WTC11 (cell line): ENCODE results near the gene FERMT3. TPM values are rescaled to one million over a fixed set of nuclear protein-coding genes. Genes with fewer than 3 reads are reported as not detected.
A peak's percentile ranks its signal among the peaks of the same experiment; 100 is the strongest.

Source experiments
- ATAC-seq: fragments of 200-7000 bp; cut with Tn5 transposase; 2 replicates; pipeline ENCODE4 v1.10.0; 2021; ENCODE audit warnings: mild to moderate bottlenecking, moderate library complexity
- CTCF ChIA-PET: fragments of 300-600 bp; sonication (Branson Sonifier 250); formaldehyde crosslinking; loops from one replicate; lab custom pipeline; 2021; ENCODE audit warnings: antibody characterized with exemption; lab: Charles Lee
- POLR2A ChIA-PET: fragments of 350-600 bp; sonication (Branson Sonifier 250); formaldehyde crosslinking; loops from one replicate; lab custom pipeline; 2021; ENCODE audit warnings: antibody characterized with exemption; lab: Charles Lee
- DNase-seq: peaks from one replicate; pipeline ENCODE4 v3.0.0; 2021; ENCODE audit warnings: low spot score
- H3K27ac Mint-ChIP-seq: 2 replicates; pipeline ENCODE4 v1.8.0; 2021; ENCODE audit warnings: mixed read lengths
- H3K27me3 Mint-ChIP-seq: 2 replicates; pipeline ENCODE4 v1.8.0; 2021; ENCODE audit warnings: low read depth, mild to moderate bottlenecking, moderate library complexity, mixed read lengths
- H3K36me3 Mint-ChIP-seq: 2 replicates; pipeline ENCODE4 v1.8.0; 2021; ENCODE audit warnings: mixed read lengths
- H3K4me1 Mint-ChIP-seq: 2 replicates; pipeline ENCODE4 v1.8.0; 2022; ENCODE audit warnings: mixed read lengths
- H3K4me3 Mint-ChIP-seq: 2 replicates; pipeline ENCODE4 v1.8.0; 2021; ENCODE audit warnings: mild to moderate bottlenecking, moderate library complexity, mixed read lengths
- H3K9me3 Mint-ChIP-seq: 2 replicates; pipeline ENCODE4 v1.8.0; 2021; ENCODE audit warnings: mixed read lengths
- ATF3 ChIP-seq: sonication (generic); formaldehyde crosslinking; conservative IDR thresholded peaks from 2 replicates; pipeline ENCODE4 v1.8.1; 2022; ENCODE audit warnings: mild to moderate bottlenecking, missing genetic modification reagents
- ETV6 ChIP-seq: sonication (generic); formaldehyde crosslinking; IDR thresholded peaks from 2 replicates; pipeline ENCODE4 v1.8.1; 2022; ENCODE audit warnings: mild to moderate bottlenecking, missing genetic modification reagents
- FOXP1 ChIP-seq: sonication (generic); formaldehyde crosslinking; IDR thresholded peaks from 2 replicates; pipeline ENCODE4 v1.8.0; 2022; ENCODE audit warnings: missing genetic modification reagents, mild to moderate bottlenecking, moderate library complexity, borderline replicate concordance
- GABPB1 ChIP-seq: sonication (generic); formaldehyde crosslinking; IDR thresholded peaks from 2 replicates; pipeline ENCODE4 v1.8.1; 2023; ENCODE audit warnings: mild to moderate bottlenecking, missing genetic modification reagents
- GTF2I ChIP-seq: fragments of 250-450 bp; sonication (Bioruptor Pico); conservative IDR thresholded peaks from 2 replicates; pipeline ENCODE4 v1.4.0; 2021; ENCODE audit warnings: mild to moderate bottlenecking
- HMGXB4 ChIP-seq: sonication (generic); formaldehyde crosslinking; IDR thresholded peaks from 2 replicates; pipeline ENCODE4 v1.8.1; 2023; ENCODE audit warnings: mild to moderate bottlenecking, moderate library complexity, missing genetic modification reagents
- IRF2 ChIP-seq: sonication (generic); formaldehyde crosslinking; IDR thresholded peaks from 2 replicates; pipeline ENCODE4 v1.8.0; 2022; ENCODE audit warnings: low read depth, missing genetic modification reagents, borderline replicate concordance
- KAT7 ChIP-seq: sonication (generic); formaldehyde crosslinking; IDR thresholded peaks from 2 replicates; pipeline ENCODE4 v1.8.1; 2023; ENCODE audit warnings: missing genetic modification reagents, mild to moderate bottlenecking, borderline replicate concordance
- NR2C2 ChIP-seq: sonication (generic); formaldehyde crosslinking; IDR thresholded peaks from 2 replicates; pipeline ENCODE4 v1.8.0; 2022; ENCODE audit warnings: mild to moderate bottlenecking, missing genetic modification reagents
- SOX15 ChIP-seq: fragments of 250-450 bp; sonication (Bioruptor Pico); IDR thresholded peaks from 2 replicates; pipeline ENCODE4 v1.9.0; 2021; ENCODE audit warnings: mild to moderate bottlenecking
- SP1 ChIP-seq: sonication (generic); formaldehyde crosslinking; conservative IDR thresholded peaks from 2 replicates; pipeline ENCODE4 v1.8.1; 2022; ENCODE audit warnings: missing genetic modification reagents
- TCF7 ChIP-seq: sonication (generic); formaldehyde crosslinking; IDR thresholded peaks from 2 replicates; pipeline ENCODE4 v1.8.0; 2022; ENCODE audit warnings: mild to moderate bottlenecking, low read depth, missing genetic modification reagents, moderate library complexity
- USF1 ChIP-seq: sonication (generic); formaldehyde crosslinking; IDR thresholded peaks from 2 replicates; pipeline ENCODE4 v1.8.0; 2022; ENCODE audit warnings: mild to moderate bottlenecking, missing genetic modification reagents
- ZNF423 ChIP-seq: fragments of 250-450 bp; sonication (Bioruptor Pico); IDR thresholded peaks from 2 replicates; pipeline ENCODE4 v2.1.2; 2022; ENCODE audit warnings: mild to moderate bottlenecking, moderate library complexity
- ZSCAN18 ChIP-seq: fragments of 250-450 bp; sonication (Bioruptor Pico); IDR thresholded peaks from 2 replicates; pipeline ENCODE4 v2.1.2; 2022; ENCODE audit warnings: mild to moderate bottlenecking, moderate library complexity
- total RNA-seq: library from RNA; stranded (reverse); gene quantifications from 3 replicates; pipeline ENCODE4 v1.2.3, GENCODE V29; 2021
- TF ChIP-seq, protein P1 (sequence below): sonication (generic); formaldehyde crosslinking; IDR thresholded peaks from 2 replicates; pipeline ENCODE4 v1.8.1; 2022; ENCODE audit warnings: low read depth, missing genetic modification reagents, borderline replicate concordance
- TF ChIP-seq, protein P2 (sequence below): sonication (generic); formaldehyde crosslinking; IDR thresholded peaks from 2 replicates; pipeline ENCODE4 v1.8.0; 2023; ENCODE audit warnings: missing genetic modification reagents
- TF ChIP-seq, protein P3 (sequence below): sonication (generic); formaldehyde crosslinking; IDR thresholded peaks from 2 replicates; pipeline ENCODE4 v1.8.0; 2023; ENCODE audit warnings: mild to moderate bottlenecking, missing genetic modification reagents
- TF ChIP-seq, protein P4 (sequence below): sonication (generic); formaldehyde crosslinking; IDR thresholded peaks from 2 replicates; pipeline ENCODE4 v1.8.0; 2022; ENCODE audit warnings: mild to moderate bottlenecking, missing genetic modification reagents

The FERMT3 gene
- total RNA-seq, 1 experiment from 2014 or later: 3.8 TPM

DNA sequence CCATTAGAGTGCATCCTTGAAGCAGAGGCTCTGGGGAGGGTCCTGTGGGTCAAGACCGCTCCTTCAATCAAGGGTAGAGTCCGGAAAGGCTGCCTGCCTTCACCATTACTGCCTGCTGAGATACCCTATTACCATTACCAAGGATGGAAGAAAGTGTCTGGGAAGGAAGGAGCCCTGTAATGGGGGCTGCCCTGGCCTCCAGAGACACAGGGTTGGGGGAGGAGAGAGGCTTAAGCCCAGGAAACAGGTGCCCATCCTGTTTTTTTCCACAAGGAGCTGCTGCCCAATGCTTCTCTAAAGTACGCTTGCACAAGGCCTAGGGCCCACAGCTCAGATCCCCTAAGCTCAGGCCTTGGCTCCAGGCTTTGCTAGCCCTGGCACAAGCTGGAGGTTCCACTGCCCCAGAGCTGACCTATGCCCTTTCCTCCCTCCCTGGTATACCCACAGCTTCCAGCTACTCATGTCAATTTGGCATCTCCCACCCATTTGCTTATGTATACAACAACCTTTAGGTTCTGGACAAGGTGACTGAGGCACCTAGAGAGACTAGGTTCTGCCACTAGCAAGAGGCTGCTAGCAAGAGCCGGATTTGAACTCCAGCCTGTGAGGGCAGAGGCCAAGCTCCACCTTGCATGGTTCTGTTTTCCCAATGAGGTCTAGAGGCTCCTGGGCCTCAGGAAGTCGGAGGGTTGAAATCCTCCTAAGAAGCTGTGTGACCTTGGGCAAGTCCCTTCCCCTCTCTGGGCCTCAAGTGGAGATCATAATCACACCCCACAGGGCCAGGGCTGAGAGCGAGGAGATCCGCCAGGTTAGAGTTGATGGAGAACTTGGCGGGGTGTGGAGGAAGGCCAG lies 43.3 kb downstream of the FERMT3 start:
- ChIA-PET POLR2A (interaction anchor here (0.9 to 3.7 kb wide), 7 partner anchors 9 to 97 kb away, joined by 3 to 25 read pairs (median 4); partner anchors contain the start of genes FKBP2, NUDT22, PRDX5 and STIP1), CTCF (interaction anchor here (0.6 to 5.3 kb wide), 23 partner anchors 7 to 599 kb away, joined by 3 to 75 read pairs (median 13); partner anchors contain the start of genes CATSPERZ, CCDC88B, DNAJC4 and ESRRA)
- H3K4me3 Mint-ChIP-seq: peak overlapping the region; percentile 88
- DNase-seq: no peak
- no peaks in the 10 kb centered on the region for H3K9me3 Mint-ChIP-seq
- peak; percentile 43; the same call in 1 of the 2 replicates for TF ChIP-seq SP1 (CRISPR knock-in tag)
- TF ChIP-seq ZNF423 (CRISPR knock-in tag): no peak
- TF ChIP-seq USF1 (CRISPR knock-in tag): no peak
- no peak for TF ChIP-seq GABPB1
- TF ChIP-seq GTF2I (CRISPR knock-in tag): 0 out of 2 replicates have a peak, but pooled peaks have one; percentile 20
- TF ChIP-seq NR2C2 (CRISPR knock-in tag): no peak
- no peaks in the 10 kb centered on the region for H3K36me3 Mint-ChIP-seq
- peak; percentile 9 for ATAC-seq
- no peaks in the 10 kb centered on the region for H3K27me3 Mint-ChIP-seq
- peaks cover 42% of the 10 kb centered on the region for H3K4me1 Mint-ChIP-seq
- peak overlapping the region; percentile 97 for H3K27ac Mint-ChIP-seq

GRCh38 chr11:64250415-64251015 lies 44.0 kb downstream of the FERMT3 start:
- no peak for ATAC-seq
- Mint-ChIP-seq H3K27me3 (no peaks in the 10 kb centered on the region), H3K36me3 (no peaks in the 10 kb centered on the region), H3K9me3 (no peaks in the 10 kb centered on the region), H3K27ac (peak overlapping the region; percentile 97), H3K4me1 (peaks cover 42% of the 10 kb centered on the region), H3K4me3 (peak overlapping the region; percentile 88)
- POLR2A ChIA-PET: interaction anchor here (0.9 to 3.7 kb wide), 7 partner anchors 9 to 98 kb away, joined by 3 to 25 read pairs (median 4); partner anchors contain the start of genes FKBP2, NUDT22, PRDX5 and STIP1
- CTCF ChIA-PET: interaction anchor here (0.5 to 5.3 kb wide), 30 partner anchors 8 to 599 kb away, joined by 3 to 75 read pairs (median 9); partner anchors contain the start of genes CATSPERZ, CCDC88B, DNAJC4 and ESRRA
- no peak for DNase-seq
- TF ChIP-seq ETV6 (CRISPR knock-in tag) (no peak), HMGXB4 (CRISPR knock-in tag) (0 out of 2 replicates have a peak, but pooled peaks have one; percentile 5), FOXP1 (0 out of 2 replicates have a peak, but pooled peaks have one; percentile 8), SP1 (CRISPR knock-in tag) (no peak), TCF7 (CRISPR knock-in tag) (no peak), ZSCAN18 (CRISPR knock-in tag) (no peak), SOX15 (CRISPR knock-in tag) (no peak), IRF2 (no peak), ATF3 (CRISPR knock-in tag) (no peak), KAT7 (CRISPR knock-in tag) (no peak)
- TF ChIP-seq, protein P1, sequence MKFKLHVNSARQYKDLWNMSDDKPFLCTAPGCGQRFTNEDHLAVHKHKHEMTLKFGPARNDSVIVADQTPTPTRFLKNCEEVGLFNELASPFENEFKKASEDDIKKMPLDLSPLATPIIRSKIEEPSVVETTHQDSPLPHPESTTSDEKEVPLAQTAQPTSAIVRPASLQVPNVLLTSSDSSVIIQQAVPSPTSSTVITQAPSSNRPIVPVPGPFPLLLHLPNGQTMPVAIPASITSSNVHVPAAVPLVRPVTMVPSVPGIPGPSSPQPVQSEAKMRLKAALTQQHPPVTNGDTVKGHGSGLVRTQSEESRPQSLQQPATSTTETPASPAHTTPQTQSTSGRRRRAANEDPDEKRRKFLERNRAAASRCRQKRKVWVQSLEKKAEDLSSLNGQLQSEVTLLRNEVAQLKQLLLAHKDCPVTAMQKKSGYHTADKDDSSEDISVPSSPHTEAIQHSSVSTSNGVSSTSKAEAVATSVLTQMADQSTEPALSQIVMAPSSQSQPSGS: no peak
- TF ChIP-seq, protein P2, sequence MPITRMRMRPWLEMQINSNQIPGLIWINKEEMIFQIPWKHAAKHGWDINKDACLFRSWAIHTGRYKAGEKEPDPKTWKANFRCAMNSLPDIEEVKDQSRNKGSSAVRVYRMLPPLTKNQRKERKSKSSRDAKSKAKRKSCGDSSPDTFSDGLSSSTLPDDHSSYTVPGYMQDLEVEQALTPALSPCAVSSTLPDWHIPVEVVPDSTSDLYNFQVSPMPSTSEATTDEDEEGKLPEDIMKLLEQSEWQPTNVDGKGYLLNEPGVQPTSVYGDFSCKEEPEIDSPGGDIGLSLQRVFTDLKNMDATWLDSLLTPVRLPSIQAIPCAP (CRISPR knock-in tag): no peak
- TF ChIP-seq, protein P3, sequence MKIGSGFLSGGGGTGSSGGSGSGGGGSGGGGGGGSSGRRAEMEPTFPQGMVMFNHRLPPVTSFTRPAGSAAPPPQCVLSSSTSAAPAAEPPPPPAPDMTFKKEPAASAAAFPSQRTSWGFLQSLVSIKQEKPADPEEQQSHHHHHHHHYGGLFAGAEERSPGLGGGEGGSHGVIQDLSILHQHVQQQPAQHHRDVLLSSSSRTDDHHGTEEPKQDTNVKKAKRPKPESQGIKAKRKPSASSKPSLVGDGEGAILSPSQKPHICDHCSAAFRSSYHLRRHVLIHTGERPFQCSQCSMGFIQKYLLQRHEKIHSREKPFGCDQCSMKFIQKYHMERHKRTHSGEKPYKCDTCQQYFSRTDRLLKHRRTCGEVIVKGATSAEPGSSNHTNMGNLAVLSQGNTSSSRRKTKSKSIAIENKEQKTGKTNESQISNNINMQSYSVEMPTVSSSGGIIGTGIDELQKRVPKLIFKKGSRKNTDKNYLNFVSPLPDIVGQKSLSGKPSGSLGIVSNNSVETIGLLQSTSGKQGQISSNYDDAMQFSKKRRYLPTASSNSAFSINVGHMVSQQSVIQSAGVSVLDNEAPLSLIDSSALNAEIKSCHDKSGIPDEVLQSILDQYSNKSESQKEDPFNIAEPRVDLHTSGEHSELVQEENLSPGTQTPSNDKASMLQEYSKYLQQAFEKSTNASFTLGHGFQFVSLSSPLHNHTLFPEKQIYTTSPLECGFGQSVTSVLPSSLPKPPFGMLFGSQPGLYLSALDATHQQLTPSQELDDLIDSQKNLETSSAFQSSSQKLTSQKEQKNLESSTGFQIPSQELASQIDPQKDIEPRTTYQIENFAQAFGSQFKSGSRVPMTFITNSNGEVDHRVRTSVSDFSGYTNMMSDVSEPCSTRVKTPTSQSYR (CRISPR knock-in tag): no peak
- TF ChIP-seq, protein P4, sequence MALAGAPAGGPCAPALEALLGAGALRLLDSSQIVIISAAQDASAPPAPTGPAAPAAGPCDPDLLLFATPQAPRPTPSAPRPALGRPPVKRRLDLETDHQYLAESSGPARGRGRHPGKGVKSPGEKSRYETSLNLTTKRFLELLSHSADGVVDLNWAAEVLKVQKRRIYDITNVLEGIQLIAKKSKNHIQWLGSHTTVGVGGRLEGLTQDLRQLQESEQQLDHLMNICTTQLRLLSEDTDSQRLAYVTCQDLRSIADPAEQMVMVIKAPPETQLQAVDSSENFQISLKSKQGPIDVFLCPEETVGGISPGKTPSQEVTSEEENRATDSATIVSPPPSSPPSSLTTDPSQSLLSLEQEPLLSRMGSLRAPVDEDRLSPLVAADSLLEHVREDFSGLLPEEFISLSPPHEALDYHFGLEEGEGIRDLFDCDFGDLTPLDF (CRISPR knock-in tag): no peak
